Stomach (tissue), 4 donors: Measurements from ENCODE around the gene VPS8.

Source experiments
- CTCF ChIP-seq, 7 experiments: fragments of 450-650 bp in 4 of 7; fragments of 200-600 bp in 3 of 7; sonication (generic) in 3 of 7; IDR thresholded peaks; one replicate each; pipeline ENCODE4 v1.5.1; 2016 to 2019; ENCODE audit warnings: antibody characterized with exemption in 7 of 7, control low read depth in 2 of 7, mild to moderate bottlenecking in 1 of 7
- EP300 ChIP-seq: sonication (generic); formaldehyde crosslinking; IDR thresholded peaks from one replicate; pipeline ENCODE4 v1.6.1; 2017; ENCODE audit warnings: antibody characterized with exemption

- TF ChIP-seq CTCF (IDR thresholded peaks at IDR 0.05) (no peak), EP300 (no peak)
Observed at GRCh38 chr3:184977796-184978195, 165.8 kb downstream of the VPS8 start.
